ENCODE data around the gene MORC3.

GRCh38 chr21:36422279-36423098, 102.5 kb downstream of the MORC3 start:
- TF ChIP-seq ZNF274 (IDR thresholded peaks at IDR 0.05; ENCODE audit: low read depth, low read length) (no peak), SUZ12 (IDR thresholded peaks at IDR 0.05; ENCODE audit: extremely low read depth, insufficient read depth, insufficient read length) (no peak), YY1 (IDR thresholded peaks at IDR 0.05; ENCODE audit: insufficient read depth, insufficient read length) (no peak)
